Activated T-helper 1 cell treated with anti-CD3 and anti-CD28 coated beads, Interleukin-2, amount 50 U/mL, for 16 hours (primary cell): ENCODE measurements around the gene SMIM14.
"Not testable (repeated sequence)": the region's sequence is repeated elsewhere in the genome, so short reads cannot be mapped to it uniquely, and the experiment has no call there.

Experiments
- DNase-seq, 2 donors: peaks; one replicate each; pipeline ENCODE4 v3.0.0-alpha.2; 2020; ENCODE audit warnings: low read depth in 1 of 2, low spot score in 1 of 2

The SMIM14 gene

DNA sequence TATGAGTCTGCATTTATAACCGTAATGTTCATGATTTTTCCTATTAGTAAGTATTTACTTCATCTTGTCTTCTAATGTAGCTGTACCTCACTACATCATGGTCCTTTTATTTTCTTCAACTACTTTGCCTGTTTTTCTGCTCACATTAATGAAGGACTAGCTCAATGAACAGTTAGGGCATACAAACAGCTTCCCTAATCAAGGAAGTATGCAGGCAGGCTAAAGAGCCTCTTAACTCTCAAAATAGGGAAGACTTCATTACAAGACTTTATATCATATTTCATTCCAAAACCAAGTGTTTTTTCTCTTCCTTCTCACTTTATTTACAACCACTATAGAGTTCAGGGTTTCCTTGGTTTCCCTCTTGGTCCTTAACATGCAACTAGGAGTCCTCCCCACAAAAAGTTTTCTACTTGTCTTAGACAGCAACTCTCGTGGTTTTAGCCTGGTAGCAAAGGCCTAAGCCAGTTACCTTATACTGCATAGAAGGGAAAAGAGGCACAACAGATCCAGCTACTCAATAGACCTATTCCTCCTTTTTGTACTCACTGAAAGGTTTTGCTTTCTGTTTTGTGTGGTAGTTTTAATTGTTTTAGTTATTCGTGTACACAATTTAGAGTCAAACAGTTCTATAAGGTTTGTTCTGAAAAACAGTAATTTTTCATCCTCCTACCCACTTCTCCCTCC lies 40.8 kb downstream of the SMIM14 start:
- DNase-seq, result no peak

DNA sequence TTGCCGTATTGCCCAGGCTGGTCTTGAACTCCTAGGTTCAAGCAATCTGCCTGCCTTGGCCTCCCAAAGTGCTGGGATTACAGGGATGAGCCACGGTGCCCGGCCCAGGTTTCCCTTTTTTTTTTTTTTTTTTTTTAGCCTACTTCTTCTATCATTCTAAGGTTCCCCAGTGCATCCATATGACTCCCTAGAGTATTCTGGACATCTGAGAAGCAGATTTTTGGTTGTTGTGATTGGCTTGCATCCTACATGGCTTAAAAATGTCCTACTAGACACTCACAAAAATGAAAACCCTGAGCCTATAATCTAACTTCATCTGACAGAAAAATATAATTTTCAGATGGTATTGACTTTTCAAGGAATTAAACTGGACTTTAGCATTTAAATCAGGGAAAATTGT lies 41.7 kb downstream of the SMIM14 start:
- DNase-seq, result no peak

DNA sequence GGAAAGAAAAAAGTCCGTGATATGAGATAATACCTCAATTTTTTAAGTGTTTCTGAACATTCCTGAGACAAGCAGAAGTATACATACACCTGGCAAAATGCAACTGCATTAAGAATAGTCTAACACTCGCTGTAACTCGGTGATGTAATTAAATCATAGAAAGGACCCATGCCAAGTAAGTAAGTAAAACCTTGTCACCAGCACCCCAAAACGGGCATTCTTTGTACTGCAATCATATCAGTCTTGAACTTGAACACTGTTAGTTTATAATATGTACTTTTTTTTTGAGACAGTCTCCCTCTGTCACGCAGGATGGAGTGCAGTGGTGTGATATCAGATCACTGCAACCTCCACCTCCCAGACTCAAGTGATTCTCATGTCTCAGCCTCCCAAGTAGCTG lies 47.4 kb downstream of the SMIM14 start:
- no peak for DNase-seq

DNA sequence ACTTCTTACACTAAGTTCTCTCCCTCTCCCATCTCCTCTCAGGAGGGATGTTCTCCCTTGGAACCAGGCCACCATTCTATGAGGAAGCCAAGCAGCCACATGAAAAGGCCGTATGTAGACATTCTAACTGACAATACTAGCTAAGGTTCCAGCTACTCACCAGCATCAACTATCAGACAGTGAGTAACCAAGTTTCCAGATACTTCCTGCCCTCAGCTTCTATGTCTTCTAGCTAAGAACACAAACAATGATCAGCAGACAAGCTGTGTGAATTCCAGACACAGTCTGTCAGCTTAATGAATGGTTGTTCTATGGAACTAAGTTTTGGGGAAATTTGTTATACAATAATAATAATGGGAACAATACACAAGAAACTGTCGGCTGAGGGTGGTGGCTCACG lies 50.8 kb downstream of the SMIM14 start:
- no peak for DNase-seq

DNA sequence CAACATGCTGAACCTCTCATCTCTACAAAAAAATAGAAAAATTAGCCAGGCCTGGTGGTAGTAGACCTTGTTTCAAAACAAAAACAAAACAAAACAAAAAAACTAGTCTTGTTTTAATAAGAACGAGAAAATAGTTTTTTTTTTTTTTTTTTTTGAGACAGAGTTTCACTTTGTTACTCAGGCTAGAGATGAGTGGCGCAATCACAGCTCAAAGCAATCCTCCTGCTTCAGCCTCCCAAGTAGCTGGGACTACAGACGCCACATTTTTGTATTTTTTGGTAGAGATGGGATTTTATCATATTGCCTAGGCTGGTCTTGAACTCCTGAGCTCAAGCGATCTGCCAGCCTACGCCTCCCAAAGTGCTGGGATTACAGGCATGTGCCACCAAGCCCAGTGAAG lies 63.7 kb downstream of the SMIM14 start:
- no peak for DNase-seq

DNA sequence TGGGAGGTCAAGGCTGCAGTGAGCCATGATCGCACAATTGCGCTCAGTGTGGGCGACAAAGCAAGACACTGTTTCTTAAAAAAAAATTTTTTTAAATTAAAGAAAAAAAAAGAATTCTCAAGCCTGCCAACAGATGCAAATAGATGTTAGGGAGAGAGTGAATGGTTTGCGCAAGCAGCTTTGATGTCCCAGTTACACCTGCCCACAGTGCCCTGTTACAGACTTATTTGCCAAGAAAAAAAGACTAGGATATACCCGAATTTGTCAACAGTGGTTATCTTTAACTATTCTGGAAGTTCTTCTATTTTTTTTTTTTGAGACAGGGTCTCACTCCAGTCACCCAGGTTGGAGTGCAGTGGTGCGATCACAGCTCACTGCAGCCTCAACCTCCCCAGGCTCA lies 67.2 kb downstream of the SMIM14 start:
- no peak for DNase-seq

DNA sequence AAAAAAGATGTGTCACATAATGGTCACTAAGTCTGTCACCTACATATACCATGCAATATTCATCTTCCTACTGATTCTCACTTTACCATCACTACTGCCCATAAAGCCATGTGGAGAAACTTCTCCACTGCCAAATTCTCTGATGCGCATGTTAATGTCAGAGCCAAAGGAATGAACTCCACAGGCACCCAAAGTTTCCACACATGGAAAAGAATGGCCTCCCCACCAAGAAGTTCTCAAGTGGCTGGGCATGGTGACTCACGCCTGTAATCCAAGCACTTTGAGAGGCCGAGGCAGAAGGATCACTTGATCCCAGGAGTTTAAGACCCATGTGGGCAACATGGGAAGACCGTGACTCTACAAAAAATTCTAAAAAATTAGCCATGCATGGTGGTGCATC lies 67.6 kb downstream of the SMIM14 start:
- no peak for DNase-seq

DNA sequence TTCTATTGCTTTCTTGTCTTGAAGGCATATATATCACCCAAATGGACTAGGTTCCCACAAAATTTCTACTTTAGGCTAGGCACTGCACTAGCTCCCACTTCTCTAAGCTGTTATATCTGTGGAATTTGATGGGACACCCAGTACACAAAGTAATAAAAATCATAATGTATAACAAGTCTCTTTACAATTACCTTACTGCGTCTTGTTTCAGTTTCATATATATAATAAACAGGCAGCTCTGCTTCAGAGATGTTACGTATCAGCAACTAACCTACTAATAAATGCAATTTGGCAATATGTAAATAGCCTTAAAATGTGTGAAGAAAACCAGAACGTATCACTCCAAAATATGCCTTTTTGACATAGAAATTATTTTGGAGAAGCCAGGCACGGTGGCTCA lies 69.5 kb downstream of the SMIM14 start:
- no peak for DNase-seq

DNA sequence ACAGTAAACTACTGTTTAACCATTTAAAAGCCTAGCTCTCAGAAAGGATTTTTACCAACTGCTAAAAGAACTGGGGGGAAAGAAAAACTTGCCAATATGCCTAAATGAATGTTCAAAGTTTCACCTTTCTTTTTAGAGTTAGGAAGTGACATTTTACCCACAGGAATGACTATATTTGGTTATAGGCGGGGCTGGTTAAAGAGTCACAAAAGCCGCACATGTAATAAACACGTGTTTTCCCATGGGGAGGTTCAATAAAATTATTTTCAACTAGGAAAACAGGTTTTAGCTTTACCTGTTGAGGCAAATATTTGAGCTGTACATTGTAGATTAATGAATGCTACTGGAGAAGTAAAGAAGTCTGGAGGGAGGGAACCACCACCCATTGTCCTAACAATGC lies 69.9 kb downstream of the SMIM14 start:
- no peak for DNase-seq

DNA sequence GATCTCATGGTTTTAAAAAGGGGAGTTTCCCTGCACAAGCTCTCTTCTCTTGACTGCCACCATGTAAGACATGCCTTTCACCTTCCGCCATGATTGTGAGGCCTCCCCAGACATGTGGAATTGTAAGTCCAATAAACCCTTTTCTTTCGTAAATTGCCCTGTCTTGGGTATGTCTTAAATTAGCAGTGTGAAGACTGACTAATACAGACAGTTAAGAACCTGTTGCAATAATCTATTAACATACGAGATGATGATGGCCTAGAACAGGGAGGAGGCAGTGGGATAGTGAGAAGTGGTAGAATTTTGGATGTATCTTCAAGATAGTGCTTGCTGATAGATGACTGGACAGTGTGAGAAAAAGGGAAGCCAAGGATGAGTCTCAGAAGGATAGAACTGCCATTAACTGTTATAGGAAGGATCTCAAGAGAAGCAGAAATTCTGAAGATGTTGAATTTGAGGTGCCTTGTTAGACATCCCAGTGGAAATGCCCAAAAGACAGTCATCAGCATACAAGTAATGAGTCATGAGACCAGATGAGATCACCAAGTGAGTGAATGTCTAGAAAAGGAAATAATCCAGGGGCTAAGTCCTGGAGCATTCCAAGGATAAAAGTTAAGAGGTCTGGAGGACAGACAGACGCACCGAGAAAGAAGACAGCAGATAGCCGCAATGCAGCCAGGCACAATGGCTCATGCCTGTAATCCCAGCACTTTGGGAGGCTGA lies 72.6 kb downstream of the SMIM14 start:
- DNase-seq, result no peak

DNA sequence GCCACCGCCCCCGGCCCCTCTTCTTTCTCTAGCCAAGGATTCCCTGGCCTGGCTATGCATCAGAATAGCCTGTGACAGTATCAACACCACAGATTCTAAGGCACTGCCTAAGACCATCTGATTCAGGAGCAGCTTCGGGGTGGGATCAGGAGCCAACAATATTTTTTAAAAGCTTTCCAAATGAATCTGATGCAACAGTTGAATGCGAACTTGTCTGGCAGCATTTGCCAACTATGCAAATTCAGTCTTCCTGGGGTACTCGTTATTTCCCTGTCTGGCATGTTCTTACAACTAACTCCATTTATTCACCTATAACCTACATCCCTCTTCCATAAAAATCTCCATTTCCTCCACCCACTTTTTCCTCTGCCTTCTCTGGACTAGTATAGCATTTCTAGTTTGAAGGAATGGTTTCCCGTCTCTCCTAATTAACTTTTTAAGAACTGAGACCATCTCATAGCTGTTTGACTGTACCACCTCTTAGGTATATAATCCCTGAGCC lies 75.3 kb downstream of the SMIM14 start:
- no peak for DNase-seq

DNA sequence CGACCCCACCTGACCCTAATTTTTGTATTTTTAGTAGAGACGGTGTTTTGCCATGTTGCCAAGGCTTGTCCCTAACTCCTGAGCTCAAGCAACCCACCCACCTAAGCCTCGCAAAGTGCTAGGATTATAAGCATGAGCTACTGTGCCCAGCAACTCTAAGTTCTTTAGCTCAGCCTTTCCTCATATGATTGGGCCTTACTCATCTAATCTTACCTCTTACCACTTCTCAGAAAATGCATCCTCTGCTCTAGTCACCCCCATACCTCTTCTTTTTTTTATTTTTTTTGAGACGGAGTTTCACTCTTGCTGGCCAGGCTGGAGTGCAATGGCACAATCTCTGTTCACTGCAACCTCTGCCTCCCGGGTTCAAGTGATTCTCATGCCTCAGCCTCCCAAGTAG lies 75.9 kb downstream of the SMIM14 start:
- DNase-seq, result no peak

DNA sequence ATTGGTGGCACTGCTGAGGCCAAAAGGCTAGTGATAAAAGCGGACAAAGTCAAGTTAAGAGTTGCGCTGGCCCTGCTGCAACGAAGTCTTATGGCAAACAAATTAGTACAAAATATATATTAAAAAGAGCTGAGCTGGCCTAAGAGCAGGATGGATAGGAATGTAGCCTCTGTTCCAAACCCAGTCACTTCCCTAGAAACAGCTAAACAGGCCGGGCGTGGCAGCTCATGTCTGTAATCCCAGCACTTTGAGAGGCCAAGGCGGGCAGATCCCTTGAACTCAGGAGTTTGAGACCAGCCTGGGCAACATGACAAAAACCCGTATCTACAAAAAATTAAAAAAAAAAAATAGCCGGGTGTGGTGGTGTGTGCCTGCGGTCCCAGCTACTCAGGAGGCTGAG lies 79.0 kb downstream of the SMIM14 start:
- no peak for DNase-seq

DNA sequence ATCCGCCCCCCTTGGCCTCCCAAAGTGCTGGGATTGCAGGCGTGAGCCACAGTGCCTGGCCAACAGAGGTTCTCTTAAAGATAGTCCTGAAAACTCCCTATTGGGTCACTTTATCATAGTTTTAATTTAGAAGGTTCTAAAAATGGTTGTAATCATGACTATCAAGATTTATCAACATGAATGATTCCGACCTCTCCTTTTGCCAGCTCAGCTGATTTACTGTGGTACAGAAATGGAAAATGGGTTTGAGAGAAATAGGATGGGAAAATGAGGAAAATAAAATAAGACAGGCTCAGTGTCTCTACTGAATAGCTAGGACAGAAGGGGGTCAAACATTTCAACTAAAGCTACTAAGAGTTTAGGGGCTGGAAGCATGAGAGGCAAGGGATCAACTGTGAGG lies 83.2 kb downstream of the SMIM14 start:
- no peak for DNase-seq

DNA sequence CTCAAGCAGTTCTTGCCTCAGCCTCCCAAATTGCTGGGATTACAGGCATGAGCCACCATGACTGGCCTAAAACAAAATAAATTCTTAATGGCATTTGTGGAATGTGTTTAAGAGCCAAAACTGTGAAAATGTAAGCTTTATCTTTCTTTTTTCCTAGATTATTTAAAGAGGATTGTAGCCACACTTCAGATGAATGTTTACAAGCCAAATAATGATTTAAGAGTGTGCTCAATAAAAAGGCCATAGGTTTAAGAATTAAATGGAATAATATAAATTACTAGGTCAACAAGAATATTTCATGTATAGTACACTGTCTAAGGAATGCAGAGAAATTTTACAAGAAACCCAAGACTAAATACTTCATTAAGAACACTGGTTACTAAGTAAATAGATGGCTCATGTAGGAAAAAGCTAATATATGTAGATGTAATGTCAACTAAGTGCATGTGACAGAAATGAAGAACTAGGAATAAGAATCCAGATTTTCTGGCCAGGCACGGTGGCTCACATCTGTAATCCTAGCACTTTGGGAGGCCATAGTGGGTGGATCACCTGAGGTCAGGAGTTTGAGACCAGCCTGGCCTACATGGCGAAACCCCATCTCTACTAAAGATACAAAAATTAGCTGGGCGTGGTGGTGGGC lies 90.1 kb downstream of the SMIM14 start:
- no peak for DNase-seq

DNA sequence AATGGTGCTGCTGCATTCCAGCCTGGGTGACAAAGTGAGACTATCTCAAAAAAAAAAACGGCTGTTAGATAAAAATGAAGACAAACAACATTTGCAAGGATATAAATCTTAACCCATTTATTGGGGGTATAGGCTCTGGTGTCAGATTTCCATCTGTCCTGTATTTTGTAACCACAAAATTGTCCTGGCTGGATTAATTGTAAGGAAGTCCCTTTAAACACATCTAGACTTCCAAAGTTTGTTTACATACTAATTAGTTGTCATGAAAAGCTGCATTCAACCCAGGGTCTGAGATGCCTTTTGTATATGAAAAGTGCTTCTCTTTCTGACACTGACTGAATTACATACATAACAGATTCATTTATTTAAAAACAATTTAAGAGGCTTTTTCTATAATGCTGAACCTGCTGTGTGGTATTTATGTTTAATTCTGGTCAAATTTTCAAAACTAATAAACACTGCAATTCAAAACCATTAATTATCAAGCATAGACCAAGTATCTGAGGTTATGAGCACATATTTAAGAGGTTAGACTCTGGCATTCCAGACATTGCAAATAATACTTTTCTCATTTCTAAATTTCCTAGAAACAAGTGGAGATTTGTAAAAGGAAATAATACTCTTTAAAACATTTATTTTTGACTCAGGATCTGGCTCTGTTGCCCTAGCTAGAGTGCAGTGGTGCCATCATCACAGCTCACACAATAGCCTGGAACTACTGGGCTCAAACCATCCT lies 93.9 kb downstream of the SMIM14 start:
- DNase-seq, result no peak

DNA sequence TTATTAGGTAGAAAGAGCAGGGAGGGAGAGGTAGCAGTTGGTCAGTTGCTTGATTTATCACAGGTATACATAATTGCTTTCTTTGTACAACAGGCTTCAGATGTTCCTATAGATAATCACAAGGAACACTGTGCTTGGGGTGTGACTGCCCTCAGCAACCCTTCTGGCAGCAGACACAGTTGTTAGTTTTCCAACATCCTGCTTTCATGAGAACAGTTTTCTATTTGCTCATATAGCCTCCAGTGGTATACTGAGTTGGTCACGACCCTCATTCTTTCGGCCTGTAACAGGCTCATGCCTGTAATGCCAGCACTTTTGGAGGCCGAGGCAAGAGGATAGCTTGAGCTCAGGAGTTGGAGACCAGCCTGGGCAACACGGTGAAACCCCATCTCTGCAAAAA lies 94.6 kb downstream of the SMIM14 start:
- not testable (repeated sequence) for DNase-seq

DNA sequence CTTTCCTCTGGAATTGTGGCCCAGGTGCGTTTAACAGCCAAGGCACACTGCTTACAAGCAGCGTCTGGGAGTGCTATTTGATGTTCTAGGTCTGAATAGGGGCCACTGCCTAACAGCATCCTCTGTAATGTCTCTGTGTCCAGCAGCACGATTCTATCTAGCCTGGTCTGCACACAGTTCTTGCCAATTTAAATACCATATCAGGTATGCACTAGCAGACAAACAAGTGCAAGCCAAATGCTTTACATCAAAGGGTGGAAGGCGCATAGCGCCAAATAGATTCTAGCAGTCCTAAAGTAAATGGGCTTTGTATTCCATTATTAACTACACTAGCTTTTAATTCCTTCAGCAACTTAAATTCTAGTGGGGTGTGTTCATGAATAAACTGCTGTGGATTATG lies 95.6 kb downstream of the SMIM14 start:
- DNase-seq, result no peak

DNA sequence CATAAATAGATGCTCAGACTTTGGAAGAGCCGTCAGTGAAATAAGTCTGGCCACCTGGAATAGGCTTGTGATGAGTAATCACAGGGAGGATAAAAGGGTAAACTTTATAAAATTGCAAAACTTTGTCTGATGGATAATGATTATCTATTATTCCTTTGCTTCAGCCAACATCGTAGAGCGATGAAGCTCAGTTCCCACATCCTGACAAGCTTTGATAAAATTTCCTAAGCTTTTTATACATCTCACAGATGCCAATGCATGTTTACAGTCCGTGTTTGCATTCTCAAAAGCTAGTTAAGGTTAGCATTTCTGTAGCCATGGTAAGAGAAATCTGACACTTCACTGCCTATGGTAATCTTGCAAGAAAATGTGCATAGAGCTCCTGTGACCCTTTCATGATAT lies 96.1 kb downstream of the SMIM14 start:
- DNase-seq, result no peak

DNA sequence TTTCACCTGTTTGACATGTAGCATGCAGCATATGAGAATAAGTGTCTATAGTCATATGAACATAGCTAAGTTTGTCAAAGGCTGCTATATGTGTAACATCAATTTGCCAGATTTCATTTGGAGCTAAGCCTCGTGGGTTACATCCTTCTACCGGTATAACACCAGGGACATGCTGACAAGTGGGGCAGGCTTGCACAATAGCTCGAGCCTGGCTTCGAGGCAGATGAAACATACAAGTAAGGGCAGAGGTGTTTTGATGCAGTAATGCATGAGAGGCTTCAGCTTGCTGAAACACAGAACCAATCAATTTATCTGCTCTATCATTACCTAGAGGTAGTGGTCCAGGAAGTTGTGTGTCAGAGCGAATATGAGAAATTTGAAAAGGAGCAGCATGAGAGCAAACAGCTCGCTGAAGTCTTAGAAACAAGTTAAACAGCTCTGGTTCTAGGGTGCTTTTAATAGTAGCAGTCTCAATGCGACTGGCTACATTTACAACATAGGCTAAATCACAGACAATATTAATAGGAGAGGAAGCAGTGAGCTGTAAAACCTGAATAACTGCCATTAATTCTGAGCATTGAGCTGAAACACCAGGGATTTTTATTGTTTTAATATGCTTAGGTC lies 96.6 kb downstream of the SMIM14 start:
- no peak for DNase-seq

DNA sequence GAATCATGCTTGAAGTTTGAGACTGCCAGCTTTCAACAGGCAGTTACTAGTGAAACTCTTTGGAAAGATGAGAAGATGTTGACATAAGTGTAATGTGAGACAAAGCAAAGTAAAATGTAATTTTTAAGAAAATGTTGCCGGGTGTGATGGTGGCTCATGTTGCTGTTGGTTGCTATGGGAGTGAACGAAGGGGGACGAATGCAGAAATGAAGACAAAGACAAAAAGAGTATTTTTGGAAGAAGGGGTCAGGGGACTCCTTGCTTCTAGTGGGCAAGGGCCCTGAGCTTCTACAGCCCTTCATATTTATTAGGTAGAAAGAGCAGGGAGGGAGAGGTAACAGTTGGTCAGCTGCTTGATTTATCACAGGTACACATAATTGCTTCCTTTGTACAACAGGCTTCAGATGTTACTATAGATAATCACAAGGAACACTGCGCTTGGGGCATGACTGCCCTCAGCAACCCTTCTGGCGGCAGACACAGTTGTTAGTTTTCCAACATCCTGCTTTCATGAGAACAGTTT lies 99.5 kb downstream of the SMIM14 start:
- DNase-seq, result no peak
